ENCODE results near the gene MLLT6. TPM values are rescaled to one million over a fixed set of nuclear protein-coding genes. Genes with fewer than 3 reads are reported as not detected.

The MLLT6 gene
- total and polyA plus RNA-seq, 2 of the 13 experiments (the other 11 are each of a cell fraction or from before 2014, with no cell fraction given) = 50.7 to 69.5 TPM

DNA sequence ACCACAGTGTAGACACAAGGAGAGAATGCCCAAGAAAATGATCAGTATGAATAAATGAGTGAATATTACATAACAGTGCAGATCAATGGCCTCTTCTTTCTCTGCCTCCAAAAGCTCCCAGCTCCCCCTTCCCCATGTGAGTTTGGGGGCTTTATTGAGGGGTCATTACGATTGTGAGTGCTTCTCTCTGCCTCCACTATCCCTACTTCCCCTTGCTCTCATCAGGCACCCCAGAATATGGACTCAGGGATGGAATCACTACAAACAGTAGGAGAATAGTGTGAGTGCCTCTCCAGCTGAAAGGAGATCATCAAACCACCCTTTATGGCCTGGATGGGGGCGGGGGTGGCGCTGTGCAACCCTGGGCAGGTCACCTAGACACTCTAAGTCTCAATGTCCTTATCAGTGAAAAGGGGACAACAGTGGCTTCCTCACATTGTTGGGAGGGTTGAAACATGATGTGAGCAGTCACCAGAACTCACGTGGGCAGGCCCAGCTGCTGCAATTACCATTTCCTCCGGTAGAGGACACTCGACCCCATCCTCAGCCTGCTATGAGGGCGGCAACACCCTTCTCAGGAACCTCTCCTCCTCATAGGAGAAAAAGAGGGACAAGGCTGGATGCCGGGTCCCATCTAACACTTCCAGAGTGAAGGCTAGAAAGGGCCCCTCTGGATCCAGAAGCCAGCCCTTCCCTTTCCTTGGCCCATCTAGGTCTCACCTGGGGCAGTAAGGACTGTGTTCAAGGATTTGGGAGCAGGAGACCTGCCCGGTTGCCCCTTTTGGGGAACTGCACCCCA is 28.2 kb upstream of the MLLT6 start (continued):
- TF ChIP-seq, protein P1, sequence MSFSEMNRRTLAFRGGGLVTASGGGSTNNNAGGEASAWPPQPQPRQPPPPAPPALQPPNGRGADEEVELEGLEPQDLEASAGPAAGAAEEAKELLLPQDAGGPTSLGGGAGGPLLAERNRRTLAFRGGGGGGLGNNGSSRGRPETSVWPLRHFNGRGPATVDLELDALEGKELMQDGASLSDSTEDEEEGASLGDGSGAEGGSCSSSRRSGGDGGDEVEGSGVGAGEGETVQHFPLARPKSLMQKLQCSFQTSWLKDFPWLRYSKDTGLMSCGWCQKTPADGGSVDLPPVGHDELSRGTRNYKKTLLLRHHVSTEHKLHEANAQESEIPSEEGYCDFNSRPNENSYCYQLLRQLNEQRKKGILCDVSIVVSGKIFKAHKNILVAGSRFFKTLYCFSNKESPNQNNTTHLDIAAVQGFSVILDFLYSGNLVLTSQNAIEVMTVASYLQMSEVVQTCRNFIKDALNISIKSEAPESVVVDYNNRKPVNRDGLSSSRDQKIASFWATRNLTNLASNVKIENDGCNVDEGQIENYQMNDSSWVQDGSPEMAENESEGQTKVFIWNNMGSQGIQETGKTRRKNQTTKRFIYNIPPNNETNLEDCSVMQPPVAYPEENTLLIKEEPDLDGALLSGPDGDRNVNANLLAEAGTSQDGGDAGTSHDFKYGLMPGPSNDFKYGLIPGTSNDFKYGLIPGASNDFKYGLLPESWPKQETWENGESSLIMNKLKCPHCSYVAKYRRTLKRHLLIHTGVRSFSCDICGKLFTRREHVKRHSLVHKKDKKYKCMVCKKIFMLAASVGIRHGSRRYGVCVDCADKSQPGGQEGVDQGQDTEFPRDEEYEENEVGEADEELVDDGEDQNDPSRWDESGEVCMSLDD (CRISPR knock-in tag; IDR thresholded peaks at IDR 0.05; ENCODE audit: borderline replicate concordance) = no peak
- 0 out of 2 replicates have a peak, but pooled peaks have one; percentile 71 for TF ChIP-seq ZNF205 (CRISPR knock-in tag; IDR thresholded peaks at IDR 0.05)
- peak; percentile 92 for TF ChIP-seq MXD4 (CRISPR knock-in tag; IDR thresholded peaks at IDR 0.05)
- no peak for TF ChIP-seq GABPA (IDR thresholded peaks at IDR 0.05; ENCODE audit: low read depth, low read length)
- peak; percentile 57; the same call in 1 of the 2 replicates for TF ChIP-seq GABPA (CRISPR knock-in tag; IDR thresholded peaks at IDR 0.05; ENCODE audit: low read depth)
- TF ChIP-seq ZNF337 (CRISPR knock-in tag; IDR thresholded peaks at IDR 0.05; ENCODE audit: borderline replicate concordance, low read depth) = no peak
- TF ChIP-seq BHLHE40 (IDR thresholded peaks at IDR 0.05; ENCODE audit: low read length) = peak; percentile 86
- TF ChIP-seq ZFP36L2 (CRISPR knock-in tag; IDR thresholded peaks at IDR 0.05) = no peak
- no peak for TF ChIP-seq NR1H2 (CRISPR knock-in tag; IDR thresholded peaks at IDR 0.05; ENCODE audit: borderline replicate concordance, low read depth)
- no peak for TF ChIP-seq ZNF253 (CRISPR knock-in tag; IDR thresholded peaks at IDR 0.05; ENCODE audit: borderline replicate concordance)
- no peak for TF ChIP-seq PHB2 (IDR thresholded peaks at IDR 0.05; ENCODE audit: partially characterized antibody)
- TF ChIP-seq GABPB1 (CRISPR knock-in tag; IDR thresholded peaks at IDR 0.05) = no peak
- 0 out of 2 replicates have a peak, but pooled peaks have one; percentile 51 for TF ChIP-seq PPARG (CRISPR knock-in tag; conservative IDR thresholded peaks at IDR 0.05)
- TF ChIP-seq HOXA3 (CRISPR knock-in tag; IDR thresholded peaks at IDR 0.05) = peak; percentile 80; the same call in 1 of the 2 replicates
- TF ChIP-seq, protein P2, sequence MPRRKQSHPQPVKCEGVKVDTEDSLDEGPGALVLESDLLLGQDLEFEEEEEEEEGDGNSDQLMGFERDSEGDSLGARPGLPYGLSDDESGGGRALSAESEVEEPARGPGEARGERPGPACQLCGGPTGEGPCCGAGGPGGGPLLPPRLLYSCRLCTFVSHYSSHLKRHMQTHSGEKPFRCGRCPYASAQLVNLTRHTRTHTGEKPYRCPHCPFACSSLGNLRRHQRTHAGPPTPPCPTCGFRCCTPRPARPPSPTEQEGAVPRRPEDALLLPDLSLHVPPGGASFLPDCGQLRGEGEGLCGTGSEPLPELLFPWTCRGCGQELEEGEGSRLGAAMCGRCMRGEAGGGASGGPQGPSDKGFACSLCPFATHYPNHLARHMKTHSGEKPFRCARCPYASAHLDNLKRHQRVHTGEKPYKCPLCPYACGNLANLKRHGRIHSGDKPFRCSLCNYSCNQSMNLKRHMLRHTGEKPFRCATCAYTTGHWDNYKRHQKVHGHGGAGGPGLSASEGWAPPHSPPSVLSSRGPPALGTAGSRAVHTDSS (CRISPR knock-in tag; conservative IDR thresholded peaks at IDR 0.05) = no peak
- TF ChIP-seq ZBTB7A (CRISPR knock-in tag; IDR thresholded peaks at IDR 0.05) = peak; percentile 73; the same call in 1 of the 2 replicates
- no peak for TF ChIP-seq ATAD3A (CRISPR knock-in tag; IDR thresholded peaks at IDR 0.05)
- TF ChIP-seq PCBP1 (IDR thresholded peaks at IDR 0.05; ENCODE audit: borderline replicate concordance, low read depth, low read length) = no peak
- TF ChIP-seq, protein P3, sequence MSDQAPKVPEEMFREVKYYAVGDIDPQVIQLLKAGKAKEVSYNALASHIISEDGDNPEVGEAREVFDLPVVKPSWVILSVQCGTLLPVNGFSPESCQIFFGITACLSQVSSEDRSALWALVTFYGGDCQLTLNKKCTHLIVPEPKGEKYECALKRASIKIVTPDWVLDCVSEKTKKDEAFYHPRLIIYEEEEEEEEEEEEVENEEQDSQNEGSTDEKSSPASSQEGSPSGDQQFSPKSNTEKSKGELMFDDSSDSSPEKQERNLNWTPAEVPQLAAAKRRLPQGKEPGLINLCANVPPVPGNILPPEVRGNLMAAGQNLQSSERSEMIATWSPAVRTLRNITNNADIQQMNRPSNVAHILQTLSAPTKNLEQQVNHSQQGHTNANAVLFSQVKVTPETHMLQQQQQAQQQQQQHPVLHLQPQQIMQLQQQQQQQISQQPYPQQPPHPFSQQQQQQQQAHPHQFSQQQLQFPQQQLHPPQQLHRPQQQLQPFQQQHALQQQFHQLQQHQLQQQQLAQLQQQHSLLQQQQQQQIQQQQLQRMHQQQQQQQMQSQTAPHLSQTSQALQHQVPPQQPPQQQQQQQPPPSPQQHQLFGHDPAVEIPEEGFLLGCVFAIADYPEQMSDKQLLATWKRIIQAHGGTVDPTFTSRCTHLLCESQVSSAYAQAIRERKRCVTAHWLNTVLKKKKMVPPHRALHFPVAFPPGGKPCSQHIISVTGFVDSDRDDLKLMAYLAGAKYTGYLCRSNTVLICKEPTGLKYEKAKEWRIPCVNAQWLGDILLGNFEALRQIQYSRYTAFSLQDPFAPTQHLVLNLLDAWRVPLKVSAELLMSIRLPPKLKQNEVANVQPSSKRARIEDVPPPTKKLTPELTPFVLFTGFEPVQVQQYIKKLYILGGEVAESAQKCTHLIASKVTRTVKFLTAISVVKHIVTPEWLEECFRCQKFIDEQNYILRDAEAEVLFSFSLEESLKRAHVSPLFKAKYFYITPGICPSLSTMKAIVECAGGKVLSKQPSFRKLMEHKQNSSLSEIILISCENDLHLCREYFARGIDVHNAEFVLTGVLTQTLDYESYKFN (CRISPR knock-in tag; conservative IDR thresholded peaks at IDR 0.05) = peak; percentile 45; the same call in 1 of the 2 replicates
- TF ChIP-seq ZNF878 (CRISPR knock-in tag; IDR thresholded peaks at IDR 0.05) = 0 out of 2 replicates have a peak, but pooled peaks have one; percentile 59
- TF ChIP-seq ZNF879 (CRISPR knock-in tag; IDR thresholded peaks at IDR 0.05) = no peak
- no peak for TF ChIP-seq ATF1 (CRISPR knock-in tag; IDR thresholded peaks at IDR 0.05)

All from HepG2 (cell line).